Caco-2 (cell line): Measurements from ENCODE around the gene PCDHA4. TPM values are rescaled to one million over a fixed set of nuclear protein-coding genes. Genes with fewer than 3 reads are reported as not detected.

Source experiments
- BruUV-seq: library from RNA; stranded (reverse); fragments of 400-500 nt; replicated peaks from 2 replicates; lab custom pipeline; 2021; lab: Mats Ljungman, UMichigan
- CTCF ChIA-PET: fragments of 300-600 bp; sonication (Branson Sonifier 250); formaldehyde crosslinking; loops from one replicate; lab custom pipeline; 2022; ENCODE audit warnings: antibody characterized with exemption; lab: Charles Lee
- POLR2A ChIA-PET: fragments of 300-600 bp; sonication (Branson Sonifier 250); formaldehyde crosslinking; loops from one replicate; lab custom pipeline; 2022; ENCODE audit warnings: antibody characterized with exemption; lab: Charles Lee
- DNase-seq, 2 experiments: peaks; one replicate each; pipeline versions ENCODE4 v3.0.0 to v3.0.0-alpha.2; 2020 to 2022
- H3K27me3 ChIP-seq: replicated peaks from 2 replicates; pipeline ENCODE4 v1.6.0; 2011; ENCODE audit warnings: low read length; ENCODE audit not compliant: control insufficient read depth, insufficient read depth
- H3K36me3 ChIP-seq: 2 replicates; pipeline ENCODE4 v1.5.1; 2011; ENCODE audit warnings: low read length; ENCODE audit not compliant: control insufficient read depth, insufficient read depth
- H3K4me1 ChIP-seq: fragments of 250-450 bp; sonication (Bioruptor Pico); 2 replicates; pipeline ENCODE4 v1.5.1; 2020; ENCODE audit warnings: mild to moderate bottlenecking
- H3K4me3 ChIP-seq: 2 replicates; pipeline ENCODE4 v1.5.1; 2011; ENCODE audit warnings: low read depth, mild to moderate bottlenecking, control low read depth, low read length
- H3K9me3 ChIP-seq: fragments of 250-450 bp; sonication (Bioruptor Pico); 2 replicates; pipeline ENCODE4 v1.5.1; 2020; ENCODE audit warnings: mild to moderate bottlenecking, moderate library complexity
- H3K27ac Mint-ChIP-seq: one replicate; pipeline ENCODE4 v1.8.0; 2022; ENCODE audit warnings: mixed read lengths; ENCODE audit not compliant: unreplicated experiment
- H3K27me3 Mint-ChIP-seq: one replicate; pipeline ENCODE4 v1.8.0; 2022; ENCODE audit warnings: mixed read lengths; ENCODE audit not compliant: insufficient read depth, unreplicated experiment
- H3K36me3 Mint-ChIP-seq: one replicate; pipeline ENCODE4 v1.8.0; 2022; ENCODE audit warnings: mild to moderate bottlenecking, mixed read lengths; ENCODE audit not compliant: insufficient read depth, unreplicated experiment
- H3K4me1 Mint-ChIP-seq: one replicate; pipeline ENCODE4 v1.8.0; 2022; ENCODE audit warnings: low read depth, mixed read lengths; ENCODE audit not compliant: unreplicated experiment
- H3K4me3 Mint-ChIP-seq: one replicate; pipeline ENCODE4 v1.8.0; 2022; ENCODE audit warnings: mild to moderate bottlenecking, moderate library complexity, mixed read lengths; ENCODE audit not compliant: unreplicated experiment
- H3K9me3 Mint-ChIP-seq: one replicate; pipeline ENCODE4 v1.8.0; 2022; ENCODE audit warnings: mixed read lengths; ENCODE audit not compliant: unreplicated experiment
- intact Hi-C: fragments of 100-400 bp; cut with micrococcal nuclease; formaldehyde crosslinking; loops from one replicate; pipeline ENCODE4 v1.10.0; 2022; ENCODE audit not compliant: unreplicated experiment
- total RNA-seq: library from RNA; stranded (reverse); gene quantifications from 2 replicates; pipeline ENCODE4 v1.2.3, GENCODE V29; 2022
- TF ChIP-seq, protein P1 (sequence below), 2 experiments: fragments of 200-600 bp in 1 of 2; IDR thresholded peaks; 1 replicate in 1 of 2; 2 replicates in 1 of 2; pipeline versions ENCODE4 v1.5.1 to v1.8.0; 2011 to 2022; ENCODE audit warnings: antibody characterized with exemption in 1 of 2, control low read depth in 1 of 2, inconsistent platforms in 1 of 2, low read depth in 1 of 2, low read length in 1 of 2, mild to moderate bottlenecking in 1 of 2, moderate library complexity in 1 of 2; ENCODE audit not compliant: insufficient read depth in 1 of 2, severe bottlenecking in 1 of 2, unreplicated experiment in 1 of 2

Gene PCDHA4
- total RNA-seq, 1 experiment from 2014 or later: 0.07 TPM

DNA sequence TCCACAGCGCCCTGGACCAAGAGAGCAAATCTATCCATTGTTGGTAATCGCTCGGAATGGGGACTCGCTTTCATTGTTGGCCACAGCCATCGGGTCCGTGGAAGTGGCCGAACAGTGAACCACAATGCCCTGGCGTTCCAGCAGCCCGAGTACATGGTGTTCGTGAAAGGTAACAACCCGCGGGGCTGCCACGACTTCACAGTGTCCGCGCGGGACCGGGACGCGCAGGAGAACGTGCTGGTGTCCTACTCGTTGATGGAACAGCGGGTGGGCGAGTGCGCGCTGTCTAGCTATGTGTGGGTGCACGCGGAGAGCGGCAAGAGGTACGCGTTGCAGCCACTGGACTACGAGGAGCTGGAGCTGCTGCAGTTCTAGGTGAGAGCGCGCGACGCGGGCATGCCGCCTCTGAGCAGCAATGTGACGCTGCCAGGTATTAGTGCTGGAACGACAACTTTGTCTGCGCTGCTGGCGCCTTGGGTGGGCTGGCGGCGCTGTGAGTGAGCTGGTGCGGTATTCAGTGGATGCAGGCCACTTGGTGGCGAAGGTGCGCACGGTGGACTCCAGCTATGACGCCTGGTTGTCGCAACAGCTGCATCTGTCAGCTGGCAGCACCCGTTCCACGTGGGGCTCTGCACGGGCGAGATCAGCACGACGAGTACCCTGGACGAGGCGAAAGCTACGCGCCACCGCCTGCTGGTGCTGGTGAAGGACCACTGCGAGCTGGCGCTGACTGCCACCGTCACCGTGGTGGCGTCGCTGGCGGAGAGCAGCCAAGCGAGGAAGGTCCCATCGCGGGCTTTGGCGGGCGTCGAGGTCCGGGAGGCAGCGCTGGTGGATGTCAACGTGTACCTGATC, 55.8 kb downstream of the PCDHA4 start:
- no peak overlapping the region for H3K4me3 Mint-ChIP-seq
- CTCF ChIA-PET: no interaction called here
- Histone ChIP-seq H3K4me3 (no peak overlapping the region), H3K27me3 (no peaks in the 10 kb centered on the region), H3K4me1 (no peaks in the 10 kb centered on the region), H3K9me3 (no peaks in the 10 kb centered on the region), H3K36me3 (no peaks in the 10 kb centered on the region)
- H3K27ac Mint-ChIP-seq: no peak overlapping the region
- H3K36me3 Mint-ChIP-seq: no peaks in the 10 kb centered on the region
- H3K4me1 Mint-ChIP-seq: no peaks in the 10 kb centered on the region
- peaks cover 19% of the 10 kb centered on the region for H3K9me3 Mint-ChIP-seq
- intact Hi-C loops: no loop called here
- no TSS peak for BruUV-seq
- POLR2A ChIA-PET: no interaction called here
- H3K27me3 Mint-ChIP-seq: no peaks in the 10 kb centered on the region
- TF ChIP-seq, protein P1, sequence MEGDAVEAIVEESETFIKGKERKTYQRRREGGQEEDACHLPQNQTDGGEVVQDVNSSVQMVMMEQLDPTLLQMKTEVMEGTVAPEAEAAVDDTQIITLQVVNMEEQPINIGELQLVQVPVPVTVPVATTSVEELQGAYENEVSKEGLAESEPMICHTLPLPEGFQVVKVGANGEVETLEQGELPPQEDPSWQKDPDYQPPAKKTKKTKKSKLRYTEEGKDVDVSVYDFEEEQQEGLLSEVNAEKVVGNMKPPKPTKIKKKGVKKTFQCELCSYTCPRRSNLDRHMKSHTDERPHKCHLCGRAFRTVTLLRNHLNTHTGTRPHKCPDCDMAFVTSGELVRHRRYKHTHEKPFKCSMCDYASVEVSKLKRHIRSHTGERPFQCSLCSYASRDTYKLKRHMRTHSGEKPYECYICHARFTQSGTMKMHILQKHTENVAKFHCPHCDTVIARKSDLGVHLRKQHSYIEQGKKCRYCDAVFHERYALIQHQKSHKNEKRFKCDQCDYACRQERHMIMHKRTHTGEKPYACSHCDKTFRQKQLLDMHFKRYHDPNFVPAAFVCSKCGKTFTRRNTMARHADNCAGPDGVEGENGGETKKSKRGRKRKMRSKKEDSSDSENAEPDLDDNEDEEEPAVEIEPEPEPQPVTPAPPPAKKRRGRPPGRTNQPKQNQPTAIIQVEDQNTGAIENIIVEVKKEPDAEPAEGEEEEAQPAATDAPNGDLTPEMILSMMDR (IDR thresholded peaks at IDR 0.05; ENCODE audit: insufficient read depth in 1 of 2, low read depth in 1 of 2, low read length in 1 of 2, severe bottlenecking in 1 of 2, unreplicated experiment in 1 of 2): no peak
- no peak for DNase-seq

Other genes with a start within 250 kb of the PCDHA4 start
- 44.0 and 50.3 TPM in 2 replicates for gene SRA1, start 249.6 kb upstream of the PCDHA4 start, total RNA-seq
- gene APBB3, start 242.5 kb upstream of the PCDHA4 start, total RNA-seq: 23.4 and 25.1 TPM in 2 replicates
- 79.5 and 91.3 TPM in 2 replicates for gene SLC35A4, start 242.2 kb upstream of the PCDHA4 start, total RNA-seq
- 11.5 and 13.3 TPM in 2 replicates for gene CD14, start 173.9 kb upstream of the PCDHA4 start, total RNA-seq
- gene TMCO6, start 167.6 kb upstream of the PCDHA4 start, total RNA-seq: 37.8 and 46.4 TPM in 2 replicates
- 88.7 and 99.4 TPM in 2 replicates for gene NDUFA2, start 159.4 kb upstream of the PCDHA4 start, total RNA-seq
- gene IK, start 159.2 kb upstream of the PCDHA4 start, total RNA-seq: 111 and 112 TPM in 2 replicates
- 38.8 and 40.2 TPM in 2 replicates for gene WDR55, start 142.2 kb upstream of the PCDHA4 start, total RNA-seq
- gene DND1, start 133.5 kb upstream of the PCDHA4 start, total RNA-seq: 1.8 TPM in 2 replicates
- 82.4 and 83.5 TPM in 2 replicates for gene HARS1, start 115.7 kb upstream of the PCDHA4 start, total RNA-seq
- gene HARS2, start 115.6 kb upstream of the PCDHA4 start, total RNA-seq: 36.5 and 38.6 TPM in 2 replicates
- 73.1 and 76.6 TPM in 2 replicates for gene ZMAT2, start 106.6 kb upstream of the PCDHA4 start, total RNA-seq
- 0.07 TPM in 1 of 2 replicates, not detected in the other for gene PCDHA1, start 20.9 kb upstream of the PCDHA4 start, total RNA-seq
- not detected in 2 replicates for gene PCDHA2, start 12.2 kb upstream of the PCDHA4 start, total RNA-seq
- not detected in 2 replicates for gene PCDHA3, start 6.0 kb upstream of the PCDHA4 start, total RNA-seq
- not detected in 2 replicates for gene PCDHA5, start 14.5 kb downstream of the PCDHA4 start, total RNA-seq
- 0.09 TPM in 1 of 2 replicates, not detected in the other for gene PCDHA6, start 20.9 kb downstream of the PCDHA4 start, total RNA-seq
- not detected in 2 replicates for gene PCDHA7, start 27.2 kb downstream of the PCDHA4 start, total RNA-seq
- gene PCDHA8, start 34.1 kb downstream of the PCDHA4 start, total RNA-seq: not detected in 2 replicates
- gene PCDHA9, start 41.3 kb downstream of the PCDHA4 start, total RNA-seq: not detected in 2 replicates
- gene PCDHA10, start 48.8 kb downstream of the PCDHA4 start, total RNA-seq: 0.02 and 0.07 TPM in 2 replicates
- not detected in 2 replicates for gene PCDHA11, start 61.9 kb downstream of the PCDHA4 start, total RNA-seq
- not detected in 2 replicates for gene PCDHA12, start 68.2 kb downstream of the PCDHA4 start, total RNA-seq
- gene PCDHA13, start 75.1 kb downstream of the PCDHA4 start, total RNA-seq: not detected in 2 replicates
- not detected in 2 replicates for gene PCDHAC1, start 119.2 kb downstream of the PCDHA4 start, total RNA-seq
- not detected in 2 replicates for gene PCDHAC2, start 159.4 kb downstream of the PCDHA4 start, total RNA-seq
- gene PCDHB1, start 244.3 kb downstream of the PCDHA4 start, total RNA-seq: not detected in 2 replicates